GM12878 (cell line): ENCODE data around the gene TBC1D1. TPM values are rescaled to one million over a fixed set of nuclear protein-coding genes. Genes with fewer than 3 reads are reported as not detected.

ENCODE experiments used
- ATAC-seq: fragments of 200-7000 bp; cut with Tn5 transposase; 3 replicates; pipeline ENCODE4 v1.9.1; 2020; ENCODE audit warnings: mild to moderate bottlenecking, moderate library complexity
- BruUV-seq: library from RNA; stranded (reverse); fragments of 400-500 nt; replicated peaks from 2 replicates; lab custom pipeline; 2021; lab: Mats Ljungman, UMichigan
- CTCF ChIA-PET: fragments of 300-600 bp; sonication (Branson Sonifier 250); formaldehyde crosslinking; extraction: SDS; loops from one replicate; lab custom pipeline; 2021; ENCODE audit warnings: inconsistent platforms; lab: Yijun Ruan, JAX
- POLR2A ChIA-PET: fragments of 350-600 bp; formaldehyde crosslinking; extraction: SDS; loops from one replicate; lab custom pipeline; 2021; ENCODE audit warnings: inconsistent platforms; lab: Charles Lee
- RAD21 ChIA-PET: fragments of 300-600 bp; sonication (Branson Sonifier 250); formaldehyde crosslinking; loops from one replicate; lab custom pipeline; 2023; ENCODE audit warnings: antibody characterized with exemption; ENCODE audit not compliant: unreplicated experiment; lab: Charles Lee
- SMC1A ChIA-PET: fragments of 300-600 bp; sonication (Branson Sonifier 250); formaldehyde crosslinking; loops from one replicate; lab custom pipeline; 2023; ENCODE audit not compliant: unreplicated experiment, uncharacterized antibody; lab: Charles Lee
- DNase-seq: peaks from one replicate; pipeline ENCODE4 v3.0.0-alpha.2; 2011; ENCODE audit warnings: low read depth, low spot score
- FAIRE-seq: peaks from 3 replicates; lab custom pipeline; 2011; peaks lifted over from hg19 to GRCh38; lab: Jason Lieb, UNC
- H2AFZ ChIP-seq: 2 replicates; pipeline ENCODE4 v1.6.0; 2011; ENCODE audit warnings: low read depth, low read length, control low read depth; ENCODE audit not compliant: control insufficient read depth
- H3K27ac ChIP-seq: 2 replicates; pipeline ENCODE4 v1.5.1; 2011; ENCODE audit warnings: control low read depth; ENCODE audit not compliant: control insufficient read depth, insufficient read depth
- H3K27me3 ChIP-seq, 2 experiments: replicated peaks in 1 of 2; 2 replicates each; pipeline versions ENCODE4 v1.6.0 to v1.6.1; 2011; ENCODE audit warnings: low read length in 1 of 2; ENCODE audit not compliant: control insufficient read depth in 2 of 2, insufficient read depth in 2 of 2
- H3K36me3 ChIP-seq, 2 experiments: 2 replicates each; pipeline ENCODE4 v1.5.1; 2011; ENCODE audit warnings: low read length in 1 of 2; ENCODE audit not compliant: control insufficient read depth in 2 of 2, insufficient read depth in 2 of 2
- H3K4me1 ChIP-seq: 2 replicates; pipeline ENCODE4 v1.6.1; 2011; ENCODE audit warnings: mild to moderate bottlenecking, low read length, moderate library complexity, mixed read lengths; ENCODE audit not compliant: control insufficient read depth, insufficient read depth
- H3K4me2 ChIP-seq: 2 replicates; pipeline ENCODE4 v1.6.0; 2011; ENCODE audit warnings: control low read depth; ENCODE audit not compliant: control insufficient read depth, insufficient read depth
- H3K4me3 ChIP-seq: fragments of 200-600 bp; sonication (generic); 2 replicates; pipeline ENCODE4 v1.5.1; 2016
- H3K79me2 ChIP-seq: 2 replicates; pipeline ENCODE4 v1.6.0; 2011; ENCODE audit warnings: low read length; ENCODE audit not compliant: control insufficient read depth, insufficient read depth
- H3K9ac ChIP-seq: 2 replicates; pipeline ENCODE4 v1.8.0; 2011; ENCODE audit warnings: low read length, control low read depth, mixed read lengths; ENCODE audit not compliant: control insufficient read depth, insufficient read depth
- H3K9me3 ChIP-seq: replicated peaks from 3 replicates; pipeline ENCODE4 v1.5.1; 2011; ENCODE audit warnings: mild to moderate bottlenecking, low read length; ENCODE audit not compliant: control insufficient read depth, insufficient read depth
- H4K20me1 ChIP-seq: 2 replicates; pipeline ENCODE4 v1.6.0; 2011; ENCODE audit not compliant: control insufficient read depth, insufficient read depth
- CREM ChIP-seq: IDR thresholded peaks from 2 replicates; pipeline ENCODE4 v1.6.1; 2014; ENCODE audit warnings: antibody characterized with exemption, low read depth
- MTA3 ChIP-seq: IDR thresholded peaks from 2 replicates; pipeline ENCODE4 v1.6.1; 2012; ENCODE audit warnings: low read length, inconsistent platforms, borderline replicate concordance
- NR2F1 ChIP-seq: fragments of 450-650 bp; conservative IDR thresholded peaks from 2 replicates; pipeline ENCODE4 v1.6.1; 2017; ENCODE audit warnings: mild to moderate bottlenecking
- POLR2A ChIP-seq: IDR thresholded peaks from 2 replicates; pipeline ENCODE4 v1.6.1; 2011; ENCODE audit warnings: low read depth, mild to moderate bottlenecking, low read length
- SMAD5 ChIP-seq: IDR thresholded peaks from 2 replicates; pipeline ENCODE4 v1.6.1; 2016; ENCODE audit warnings: antibody characterized with exemption, low read depth
- TCF12 ChIP-seq: IDR thresholded peaks from 2 replicates; pipeline ENCODE4 v1.6.1; 2011; ENCODE audit warnings: low read depth, mild to moderate bottlenecking, low read length
- TCF3 ChIP-seq: IDR thresholded peaks from 2 replicates; pipeline ENCODE4 v1.6.1; 2012; ENCODE audit warnings: low read depth, mild to moderate bottlenecking, low read length, borderline replicate concordance; ENCODE audit not compliant: insufficient read depth
- YY1 ChIP-seq: IDR thresholded peaks from 2 replicates; pipeline ENCODE4 v1.6.1; 2011; ENCODE audit warnings: low read depth, mild to moderate bottlenecking, low read length
- ZBED1 ChIP-seq: IDR thresholded peaks from 2 replicates; pipeline ENCODE4 v1.6.1; 2016; ENCODE audit warnings: borderline replicate concordance
- ZNF24 ChIP-seq: fragments of 450-650 bp; IDR thresholded peaks from 2 replicates; pipeline ENCODE4 v1.6.1; 2017; ENCODE audit warnings: antibody characterized with exemption, mild to moderate bottlenecking
- WGBS: methylation state at CpG from one replicate; pipeline ENCODE4 v1.1.6; 2016; ENCODE audit warnings: low lambda C conversion rate; ENCODE audit not compliant: insufficient replicate concordance, insufficient coverage; ENCODE audit errors: missing lambda C conversion rate; 5-methylcytosine and 5-hydroxymethylcytosine counted together
- in situ Hi-C: fragments of 300-500 bp; cut with MboI; formaldehyde crosslinking; loops from 9 replicates; pipeline ENCODE4 v1.14.3; 2018; ENCODE audit warnings: mixed read lengths
- intact Hi-C: fragments of 100-400 bp; cut with micrococcal nuclease; formaldehyde crosslinking; loops from one replicate; pipeline ENCODE4 v1.14.2; 2022; ENCODE audit not compliant: unreplicated experiment
- polyA plus RNA-seq, 11 experiments: library from polyadenylated mRNA; depleted of rRNA in 4 of 11; unstranded in 6 of 11; stranded (reverse) in 5 of 11; fragments of >200 nt; fragmentation: Nextera tagmentation in 4 of 11; fragmentation: Illumina TruSeq in 1 of 11; extraction: Ambion mirVana in 4 of 11; extraction: Trizol in 1 of 11; gene quantifications; 1 replicate in 1 of 11; 2 replicates in 10 of 11; pipeline versions ENCODE4 v1.2.1 to v1.2.3, GENCODE V29; 2011 to 2016; ENCODE audit warnings: inconsistent platforms in 2 of 11, missing spikeins in 2 of 11, low read depth in 1 of 11
- total RNA-seq, 4 experiments: library from RNA; depleted of rRNA in 3 of 4; stranded (reverse); fragments of >200 nt in 3 of 4; fragmentation: Illumina TruSeq in 1 of 4; extraction: Trizol in 1 of 4; gene quantifications; 2 replicates each; pipeline versions ENCODE4 v1.2.1 to v1.2.3, GENCODE V29; 2013 to 2021

TBC1D1 gene
- total and polyA plus RNA-seq, 10 of the 15 experiments (the other 5 are each of a cell fraction or from before 2014, with no cell fraction given), result 5.3 to 102 (median 57.8) TPM

- Histone ChIP-seq H3K27me3 (no peaks in the 10 kb centered on the region), H4K20me1 (no peaks in the 10 kb centered on the region), H3K9me3 (peaks cover 4% of the 10 kb centered on the region; the same call in 2 of the 3 replicates), H3K4me2 (peak overlapping the region; percentile 32), H3K4me3 (peak overlapping the region; percentile 36; the same call in 1 of the 2 replicates), H3K27ac (peak overlapping the region; percentile 73), H3K79me2 (no peaks in the 10 kb centered on the region), H3K36me3 (no peaks in the 10 kb centered on the region), H3K9ac (peak overlapping the region; percentile 66), H3K4me1 (peaks cover 43% of the 10 kb centered on the region), H2AFZ (peak overlapping the region; percentile 66)
- ChIA-PET SMC1A (interaction anchor here (0.6 to 9.0 kb wide), 24 partner anchors 9 to 689 kb away, joined by 3 to 268 read pairs (median 19); partner anchors contain the start of gene TLR10), POLR2A (interaction anchor here (0.7 to 1.2 kb wide), 3 partner anchors 45 to 113 kb away, joined by 3 to 4 read pairs (median 3); no protein-coding TSS in a partner anchor), RAD21 (interaction anchor here (0.7 to 10.9 kb wide), 18 partner anchors 15 to 642 kb away, joined by 3 to 208 read pairs (median 14); no protein-coding TSS in a partner anchor), CTCF (interaction anchor here (0.8 to 10.6 kb wide), 26 partner anchors 9 to 957 kb away, joined by 3 to 225 read pairs (median 6); partner anchors contain the start of gene TLR10)
- in situ Hi-C loops, result loop anchor here (5.0 to 10.0 kb wide), 3 partner anchors 46 to 687 kb away; partner anchors contain the start of gene FAM114A1
- TSS peak; percentile 99 for BruUV-seq
- FAIRE-seq, result no peak
- TF ChIP-seq TCF3, result peak; percentile 92
- no peak for TF ChIP-seq NR2F1
- peak; percentile 71 for TF ChIP-seq POLR2A
- no peak for TF ChIP-seq ZNF24
- peak; percentile 17; the same call in 1 of the 2 replicates for TF ChIP-seq CREM
- TF ChIP-seq SMAD5, result peak; percentile 68
- peak; percentile 82 for TF ChIP-seq TCF12
- TF ChIP-seq YY1, result 0 out of 2 replicates have a peak, but pooled peaks have one; percentile 26
- 0 out of 2 replicates have a peak, but pooled peaks have one; percentile 87 for TF ChIP-seq MTA3
- TF ChIP-seq ZBED1, result peak; percentile 56; the same call in 1 of the 2 replicates
- peak; percentile 9; the same call in 2 of the 3 replicates for ATAC-seq
- no peak for DNase-seq
- WGBS, result 35% methylated on average over 11 of the region's 11 CpGs
- intact Hi-C loops, result loop anchor here (1.0 to 5.0 kb wide), 3 partner anchors 46 to 101 kb away; no protein-coding TSS in a partner anchor
Measured at GRCh38 chr4:38177641-38178391, 286.9 kb downstream of the TBC1D1 start.
